Neural cell (in vitro differentiated cells): Measurements from ENCODE around the gene USF1. TPM values are rescaled to one million over a fixed set of nuclear protein-coding genes. Genes with fewer than 3 reads are reported as not detected.

Source experiments
- H2AFZ ChIP-seq: fragments of 200-600, 300-800 bp; sonication (generic), shearing (Covaris generic); 2 replicates; pipeline ENCODE4 v1.6.0; 2014; ENCODE audit warnings: low read depth, mild to moderate bottlenecking, antibody characterized with exemption, low read length, moderate library complexity
- H3F3A ChIP-seq: fragments of 200-600 bp; shearing (Covaris generic); 2 replicates; pipeline ENCODE4 v1.6.1; 2016; ENCODE audit warnings: mild to moderate bottlenecking, moderate library complexity, mixed read lengths, antibody characterized with exemption, low read length; ENCODE audit not compliant: insufficient read depth, poor library complexity, severe bottlenecking
- H3K27ac ChIP-seq: fragments of 200-600, 300-800 bp; sonication (generic), shearing (Covaris generic); 2 replicates; pipeline ENCODE4 v1.5.1; 2014; ENCODE audit warnings: mild to moderate bottlenecking, low read length, moderate library complexity
- H3K27me3 ChIP-seq: fragments of 300-800, 200-600 bp; sonication (generic), shearing (Covaris generic); 2 replicates; pipeline ENCODE4 v1.6.0; 2014; ENCODE audit warnings: mild to moderate bottlenecking, low read depth, low read length, moderate library complexity; ENCODE audit not compliant: insufficient read depth
- H3K36me3 ChIP-seq: fragments of 300-800, 200-600 bp; sonication (generic), shearing (Covaris generic); 2 replicates; pipeline ENCODE4 v1.5.1; 2014; ENCODE audit warnings: mild to moderate bottlenecking, antibody characterized with exemption, low read length, moderate library complexity; ENCODE audit not compliant: insufficient read depth
- H3K4me2 ChIP-seq: fragments of 300-800, 200-600 bp; sonication (generic), shearing (Covaris generic); 2 replicates; pipeline ENCODE4 v1.6.0; 2014; ENCODE audit warnings: mild to moderate bottlenecking, low read length
- H3K4me3 ChIP-seq: fragments of 300-800, 200-600 bp; sonication (generic), shearing (Covaris generic); 2 replicates; pipeline ENCODE4 v1.5.1; 2014; ENCODE audit warnings: mild to moderate bottlenecking, low read length, moderate library complexity
- H3K79me2 ChIP-seq: fragments of 200-600 bp; shearing (Covaris generic); replicated peaks from 2 replicates; pipeline ENCODE4 v1.6.0; 2014; ENCODE audit warnings: mild to moderate bottlenecking, low read length, moderate library complexity; ENCODE audit not compliant: insufficient read depth
- H3K9ac ChIP-seq: fragments of 300-800, 200-600 bp; sonication (generic), shearing (Covaris generic); 2 replicates; pipeline ENCODE4 v1.6.1; 2016; ENCODE audit warnings: mild to moderate bottlenecking, low read length, mixed read lengths
- H3K9me2 ChIP-seq: fragments of 200-600 bp; shearing (Covaris generic); 2 replicates; pipeline ENCODE4 v1.6.1; 2016; ENCODE audit warnings: mild to moderate bottlenecking, low read length, mixed read lengths; ENCODE audit not compliant: insufficient read depth
- H3K9me3 ChIP-seq: fragments of 200-600, 300-800 bp; sonication (generic), shearing (Covaris generic); 2 replicates; pipeline ENCODE4 v1.6.1; 2016; ENCODE audit warnings: mild to moderate bottlenecking, mixed run types, low read length, moderate library complexity, mixed read lengths
- H4K20me1 ChIP-seq: fragments of 200-600 bp; shearing (Covaris generic); 2 replicates; pipeline ENCODE4 v1.6.1; 2016; ENCODE audit warnings: mild to moderate bottlenecking, mixed run types; ENCODE audit not compliant: insufficient read depth
- CTCF ChIP-seq: fragments of 450-650 bp; IDR thresholded peaks from 2 replicates; pipeline ENCODE4 v1.5.1; 2014; ENCODE audit warnings: antibody characterized with exemption, mild to moderate bottlenecking, moderate library complexity; ENCODE audit not compliant: poor library complexity, severe bottlenecking
- EP300 ChIP-seq: fragments of 450-650 bp; conservative IDR thresholded peaks from 2 replicates; pipeline ENCODE4 v1.6.1; 2014; ENCODE audit warnings: antibody characterized with exemption, mild to moderate bottlenecking, moderate library complexity; ENCODE audit not compliant: poor library complexity, severe bottlenecking
- EZH2 ChIP-seq: fragments of 200-600, 300-800 bp; shearing (Covaris generic), sonication (generic); IDR thresholded peaks from 2 replicates; pipeline ENCODE4 v1.6.1; 2014; ENCODE audit warnings: antibody characterized with exemption, low read length, borderline replicate concordance, mild to moderate bottlenecking; ENCODE audit not compliant: insufficient read depth, poor library complexity, severe bottlenecking
- MXI1 ChIP-seq: fragments of 450-650 bp; conservative IDR thresholded peaks from 2 replicates; pipeline ENCODE4 v1.6.1; 2014; ENCODE audit warnings: antibody characterized with exemption, mild to moderate bottlenecking; ENCODE audit not compliant: poor library complexity, severe bottlenecking
- POLR2AphosphoS5 ChIP-seq: IDR thresholded peaks from 2 replicates; pipeline ENCODE4 v1.6.1; 2012
- RAD21 ChIP-seq: fragments of 450-650 bp; conservative IDR thresholded peaks from 2 replicates; pipeline ENCODE4 v1.6.1; 2014; ENCODE audit warnings: antibody characterized with exemption, mild to moderate bottlenecking, moderate library complexity
- SMC3 ChIP-seq: fragments of 450-650 bp; conservative IDR thresholded peaks from 2 replicates; pipeline ENCODE4 v1.6.1; 2014; ENCODE audit warnings: antibody characterized with exemption, mild to moderate bottlenecking, moderate library complexity; ENCODE audit not compliant: poor library complexity
- TAF1 ChIP-seq: IDR thresholded peaks from 2 replicates; pipeline ENCODE4 v1.6.1; 2012; ENCODE audit warnings: low read depth
- polyA plus RNA-seq: library from polyadenylated mRNA; depleted of rRNA; stranded (reverse); fragments of >200 nt; gene quantifications from 2 replicates; pipeline ENCODE4 v1.2.3, GENCODE V29; 2014
- TF ChIP-seq, protein P1 (sequence below): IDR thresholded peaks from 2 replicates; pipeline ENCODE4 v1.6.1; 2012; ENCODE audit warnings: borderline replicate concordance

USF1 gene
- polyA plus RNA-seq, 1 donor from 2014 or later: 366 TPM

DNA sequence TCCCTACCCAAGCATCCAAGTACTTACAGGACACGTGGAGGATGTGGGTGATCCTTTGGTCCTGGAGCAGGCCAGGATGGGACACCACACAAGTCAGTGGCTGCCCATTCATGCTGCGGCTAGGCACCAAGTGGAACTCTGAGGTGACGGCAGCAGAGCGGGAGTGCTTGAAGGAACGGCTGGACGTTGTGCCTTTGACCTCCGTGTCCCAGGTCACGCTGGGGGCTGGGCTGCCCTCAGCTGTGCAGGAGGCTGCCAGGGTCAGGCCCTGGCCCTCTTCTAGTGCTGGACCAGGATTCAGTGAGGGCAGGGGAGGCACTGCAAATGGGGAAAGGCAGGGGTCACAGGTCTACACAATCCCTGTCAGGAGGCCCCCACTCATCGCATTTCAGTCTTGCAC is 31.6 kb upstream of the USF1 start:
- H3K36me3 ChIP-seq: no peaks in the 10 kb centered on the region
- H3K9me3 ChIP-seq: no peaks in the 10 kb centered on the region
- H3K27me3 ChIP-seq: no peaks in the 10 kb centered on the region
- no peak overlapping the region for H3K4me2 ChIP-seq
- no peaks in the 10 kb centered on the region for H3F3A ChIP-seq
- no peaks in the 10 kb centered on the region for H3K9me2 ChIP-seq
- H2AFZ ChIP-seq: no peak overlapping the region
- TF ChIP-seq MXI1: no peak
- TF ChIP-seq EP300: no peak
- TF ChIP-seq EZH2: no peak
- TF ChIP-seq, protein P1, sequence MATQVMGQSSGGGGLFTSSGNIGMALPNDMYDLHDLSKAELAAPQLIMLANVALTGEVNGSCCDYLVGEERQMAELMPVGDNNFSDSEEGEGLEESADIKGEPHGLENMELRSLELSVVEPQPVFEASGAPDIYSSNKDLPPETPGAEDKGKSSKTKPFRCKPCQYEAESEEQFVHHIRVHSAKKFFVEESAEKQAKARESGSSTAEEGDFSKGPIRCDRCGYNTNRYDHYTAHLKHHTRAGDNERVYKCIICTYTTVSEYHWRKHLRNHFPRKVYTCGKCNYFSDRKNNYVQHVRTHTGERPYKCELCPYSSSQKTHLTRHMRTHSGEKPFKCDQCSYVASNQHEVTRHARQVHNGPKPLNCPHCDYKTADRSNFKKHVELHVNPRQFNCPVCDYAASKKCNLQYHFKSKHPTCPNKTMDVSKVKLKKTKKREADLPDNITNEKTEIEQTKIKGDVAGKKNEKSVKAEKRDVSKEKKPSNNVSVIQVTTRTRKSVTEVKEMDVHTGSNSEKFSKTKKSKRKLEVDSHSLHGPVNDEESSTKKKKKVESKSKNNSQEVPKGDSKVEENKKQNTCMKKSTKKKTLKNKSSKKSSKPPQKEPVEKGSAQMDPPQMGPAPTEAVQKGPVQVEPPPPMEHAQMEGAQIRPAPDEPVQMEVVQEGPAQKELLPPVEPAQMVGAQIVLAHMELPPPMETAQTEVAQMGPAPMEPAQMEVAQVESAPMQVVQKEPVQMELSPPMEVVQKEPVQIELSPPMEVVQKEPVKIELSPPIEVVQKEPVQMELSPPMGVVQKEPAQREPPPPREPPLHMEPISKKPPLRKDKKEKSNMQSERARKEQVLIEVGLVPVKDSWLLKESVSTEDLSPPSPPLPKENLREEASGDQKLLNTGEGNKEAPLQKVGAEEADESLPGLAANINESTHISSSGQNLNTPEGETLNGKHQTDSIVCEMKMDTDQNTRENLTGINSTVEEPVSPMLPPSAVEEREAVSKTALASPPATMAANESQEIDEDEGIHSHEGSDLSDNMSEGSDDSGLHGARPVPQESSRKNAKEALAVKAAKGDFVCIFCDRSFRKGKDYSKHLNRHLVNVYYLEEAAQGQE: no peak
- no peak for TF ChIP-seq POLR2AphosphoS5
- TF ChIP-seq CTCF: no peak
- no peak for TF ChIP-seq TAF1
- TF ChIP-seq SMC3: no peak
- TF ChIP-seq RAD21: no peak
- H3K9ac ChIP-seq: no peak overlapping the region
- H3K79me2 ChIP-seq: no peaks in the 10 kb centered on the region
- no peak overlapping the region for H3K4me3 ChIP-seq
- H3K27ac ChIP-seq: no peak overlapping the region
- H4K20me1 ChIP-seq: no peaks in the 10 kb centered on the region

DNA sequence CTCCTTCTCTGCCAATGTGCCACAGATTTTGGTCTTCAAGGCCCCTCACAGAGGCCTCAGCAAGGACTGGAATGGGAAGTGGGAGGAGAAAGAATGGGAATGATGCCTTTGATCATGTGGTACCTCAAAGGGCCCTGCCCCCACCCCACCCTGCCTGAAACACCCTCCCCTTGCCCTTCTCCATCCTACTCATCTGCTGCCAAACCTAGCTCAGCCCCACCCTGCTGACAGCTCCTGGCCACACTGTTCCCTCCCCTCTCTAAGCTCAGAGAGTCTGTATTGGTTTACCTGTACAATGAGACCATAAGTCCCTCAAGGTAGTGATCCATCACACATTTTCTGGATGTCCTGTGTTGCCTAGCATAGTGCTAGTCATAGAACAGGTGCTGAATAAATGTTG is 30.6 kb upstream of the USF1 start:
- Histone ChIP-seq H3K9ac (no peak overlapping the region), H3K79me2 (no peaks in the 10 kb centered on the region), H3K9me2 (no peaks in the 10 kb centered on the region), H3K4me2 (no peak overlapping the region), H3K4me3 (no peak overlapping the region), H3K9me3 (no peaks in the 10 kb centered on the region), H4K20me1 (no peaks in the 10 kb centered on the region), H2AFZ (no peak overlapping the region), H3K27me3 (no peaks in the 10 kb centered on the region), H3K27ac (no peak overlapping the region), H3F3A (no peaks in the 10 kb centered on the region), H3K36me3 (no peaks in the 10 kb centered on the region)
- TF ChIP-seq SMC3: no peak
